Myocyte (in vitro differentiated cells): Measurements from ENCODE around the gene RNPEP. TPM values are rescaled to one million over a fixed set of nuclear protein-coding genes. Genes with fewer than 3 reads are reported as not detected.
"Not testable (repeated sequence)": the region's sequence is repeated elsewhere in the genome, so short reads cannot be mapped to it uniquely, and the experiment has no call there.

Source experiments
- DNase-seq: peaks from one replicate; pipeline ENCODE4 v3.0.0-alpha.2; 2012; ENCODE audit warnings: low read depth
- total RNA-seq: library from RNA; depleted of rRNA; stranded (reverse); fragments of >200 nt; gene quantifications from 2 replicates; pipeline ENCODE4 v1.2.3, GENCODE V29; 2014

RNPEP gene
- total RNA-seq, 1 donor from 2014 or later: 28.1 TPM

GRCh38 chr1:202010180-202011015 lies 27.9 kb downstream of the RNPEP start, which contains the start of gene ELF3:
ELF3 (plus strand) TSS chr1:202010587; CDS start chr1:202011137, 550 bp downstream.
- DNase-seq: no peak

- DNase-seq: no peak
Observed at GRCh38 chr1:202011994-202012393, 29.5 kb downstream of the RNPEP start.

- DNase-seq: no peak
Observed at GRCh38 chr1:202012544-202013478, 30.4 kb downstream of the RNPEP start.

GRCh38 chr1:202013603-202014002 lies 31.2 kb downstream of the RNPEP start:
- DNase-seq: no peak

GRCh38 chr1:202014060-202014459 lies 31.6 kb downstream of the RNPEP start:
- DNase-seq: no peak

- DNase-seq: no peak
Observed at GRCh38 chr1:202014915-202015661, 32.6 kb downstream of the RNPEP start.

GRCh38 chr1:202015662-202015937 lies 33.2 kb downstream of the RNPEP start:
- no peak for DNase-seq

- DNase-seq: no peak
Observed at GRCh38 chr1:202016022-202016810, 33.8 kb downstream of the RNPEP start.

- DNase-seq: no peak
Observed at GRCh38 chr1:202016811-202017748, 34.6 kb downstream of the RNPEP start.

GRCh38 chr1:202017749-202018467 lies 35.5 kb downstream of the RNPEP start:
- DNase-seq: no peak

- no peak for DNase-seq
Observed at GRCh38 chr1:202018468-202019234, 36.2 kb downstream of the RNPEP start.

GRCh38 chr1:202019235-202019558 lies 36.7 kb downstream of the RNPEP start:
- DNase-seq: not testable (repeated sequence)

GRCh38 chr1:202023001-202023433 lies 40.6 kb downstream of the RNPEP start:
- DNase-seq: no peak

- peak; percentile 32 for DNase-seq
Observed at GRCh38 chr1:202029171-202029665, 46.8 kb downstream of the RNPEP start.

- DNase-seq: no peak
Observed at GRCh38 chr1:202029727-202030126, 47.3 kb downstream of the RNPEP start.

GRCh38 chr1:202031796-202032195 lies 49.3 kb downstream of the RNPEP start:
- no peak for DNase-seq

GRCh38 chr1:202034149-202034682 lies 51.8 kb downstream of the RNPEP start:
- DNase-seq: no peak
